WTC11 (cell line): Measurements from ENCODE around the gene TDRD3. TPM values are rescaled to one million over a fixed set of nuclear protein-coding genes. Genes with fewer than 3 reads are reported as not detected.

Experiments
- ATAC-seq: fragments of 200-7000 bp; cut with Tn5 transposase; 2 replicates; pipeline ENCODE4 v1.10.0; 2021; ENCODE audit warnings: mild to moderate bottlenecking, moderate library complexity
- Bru-seq: library from RNA; stranded (reverse); fragments of 400-500 nt; gene quantifications from one replicate; lab custom pipeline; 2021; lab: Mats Ljungman, UMichigan
- CTCF ChIA-PET: fragments of 300-600 bp; sonication (Branson Sonifier 250); formaldehyde crosslinking; loops from one replicate; lab custom pipeline; 2021; ENCODE audit warnings: antibody characterized with exemption; lab: Charles Lee
- POLR2A ChIA-PET: fragments of 350-600 bp; sonication (Branson Sonifier 250); formaldehyde crosslinking; loops from one replicate; lab custom pipeline; 2021; ENCODE audit warnings: antibody characterized with exemption; lab: Charles Lee
- DNase-seq: peaks from one replicate; pipeline ENCODE4 v3.0.0; 2021; ENCODE audit warnings: low spot score
- H3K27ac Mint-ChIP-seq: 2 replicates; pipeline ENCODE4 v1.8.0; 2021; ENCODE audit warnings: mixed read lengths
- H3K27me3 Mint-ChIP-seq: 2 replicates; pipeline ENCODE4 v1.8.0; 2021; ENCODE audit warnings: low read depth, mild to moderate bottlenecking, moderate library complexity, mixed read lengths
- H3K36me3 Mint-ChIP-seq: 2 replicates; pipeline ENCODE4 v1.8.0; 2021; ENCODE audit warnings: mixed read lengths
- H3K4me1 Mint-ChIP-seq: 2 replicates; pipeline ENCODE4 v1.8.0; 2022; ENCODE audit warnings: mixed read lengths
- H3K4me3 Mint-ChIP-seq: 2 replicates; pipeline ENCODE4 v1.8.0; 2021; ENCODE audit warnings: mild to moderate bottlenecking, moderate library complexity, mixed read lengths
- H3K9me3 Mint-ChIP-seq: 2 replicates; pipeline ENCODE4 v1.8.0; 2021; ENCODE audit warnings: mixed read lengths
- E2F1 ChIP-seq: sonication (generic); formaldehyde crosslinking; IDR thresholded peaks from 2 replicates; pipeline ENCODE4 v1.8.0; 2022; ENCODE audit warnings: mild to moderate bottlenecking, missing genetic modification reagents
- ELF4 ChIP-seq: sonication (generic); formaldehyde crosslinking; IDR thresholded peaks from 2 replicates; pipeline ENCODE4 v1.8.1; 2022; ENCODE audit warnings: low read depth, mild to moderate bottlenecking, moderate library complexity, missing genetic modification reagents
- ERG ChIP-seq: fragments of 250-450 bp; sonication (Bioruptor Pico); IDR thresholded peaks from 2 replicates; pipeline ENCODE4 v1.8.0; 2021; ENCODE audit warnings: mild to moderate bottlenecking
- FOXP1 ChIP-seq: sonication (generic); formaldehyde crosslinking; IDR thresholded peaks from 2 replicates; pipeline ENCODE4 v1.8.0; 2022; ENCODE audit warnings: missing genetic modification reagents, mild to moderate bottlenecking, moderate library complexity, borderline replicate concordance
- HMGXB4 ChIP-seq: sonication (generic); formaldehyde crosslinking; IDR thresholded peaks from 2 replicates; pipeline ENCODE4 v1.8.1; 2023; ENCODE audit warnings: mild to moderate bottlenecking, moderate library complexity, missing genetic modification reagents
- JUN ChIP-seq: sonication (generic); formaldehyde crosslinking; IDR thresholded peaks from 2 replicates; pipeline ENCODE4 v1.8.0; 2023; ENCODE audit warnings: mild to moderate bottlenecking, missing genetic modification reagents
- MXD4 ChIP-seq: fragments of 250-450 bp; sonication (Bioruptor Pico); IDR thresholded peaks from 2 replicates; pipeline ENCODE4 v1.8.0; 2021; ENCODE audit warnings: mild to moderate bottlenecking, moderate library complexity, borderline replicate concordance
- NFYB ChIP-seq: sonication (generic); formaldehyde crosslinking; conservative IDR thresholded peaks from 2 replicates; pipeline ENCODE4 v1.8.0; 2022; ENCODE audit warnings: low read depth, missing genetic modification reagents
- NR1H2 ChIP-seq: sonication (generic); formaldehyde crosslinking; IDR thresholded peaks from 2 replicates; pipeline ENCODE4 v1.9.0; 2021; ENCODE audit warnings: mild to moderate bottlenecking, moderate library complexity, missing genetic modification reagents
- PRRX2 ChIP-seq: fragments of 250-450 bp; sonication (Bioruptor Pico); IDR thresholded peaks from 2 replicates; pipeline ENCODE4 v1.8.0; 2021; ENCODE audit warnings: mild to moderate bottlenecking
- SMAD4 ChIP-seq: sonication (generic); formaldehyde crosslinking; IDR thresholded peaks from 2 replicates; pipeline ENCODE4 v1.8.0; 2022; ENCODE audit warnings: mild to moderate bottlenecking, missing genetic modification reagents
- SOX15 ChIP-seq: fragments of 250-450 bp; sonication (Bioruptor Pico); IDR thresholded peaks from 2 replicates; pipeline ENCODE4 v1.9.0; 2021; ENCODE audit warnings: mild to moderate bottlenecking
- TEAD4 ChIP-seq: sonication (generic); formaldehyde crosslinking; IDR thresholded peaks from 2 replicates; pipeline ENCODE4 v1.8.0; 2022; ENCODE audit warnings: mild to moderate bottlenecking, missing genetic modification reagents
- TP53 ChIP-seq: sonication (generic); formaldehyde crosslinking; IDR thresholded peaks from 2 replicates; pipeline ENCODE4 v1.8.1; 2023; ENCODE audit warnings: mild to moderate bottlenecking, missing genetic modification reagents
- ZNF281 ChIP-seq: sonication (generic); formaldehyde crosslinking; IDR thresholded peaks from 2 replicates; pipeline ENCODE4 v1.8.0; 2023; ENCODE audit warnings: mild to moderate bottlenecking, missing genetic modification reagents
- ZNF317 ChIP-seq: sonication (generic); formaldehyde crosslinking; IDR thresholded peaks from 2 replicates; pipeline ENCODE4 v1.8.1; 2023; ENCODE audit warnings: low read depth, mild to moderate bottlenecking, moderate library complexity, missing genetic modification reagents, borderline replicate concordance
- ZNF425 ChIP-seq: fragments of 250-450 bp; sonication (Bioruptor Pico); conservative IDR thresholded peaks from 2 replicates; pipeline ENCODE4 v1.9.0; 2021; ENCODE audit warnings: mild to moderate bottlenecking
- long read RNA-seq, 3 experiments: library from RNA in 1 of 3; library from capped mRNA in 1 of 3; library from polyadenylated mRNA in 1 of 3; unstranded in 2 of 3; stranded (forward) in 1 of 3; transcript quantifications; one replicate each; pipeline ENCODE4 v2.0.0, GENCODE V29; 2021
- total RNA-seq: library from RNA; stranded (reverse); gene quantifications from 3 replicates; pipeline ENCODE4 v1.2.3, GENCODE V29; 2021
- TF ChIP-seq, protein P1 (sequence below): sonication (generic); formaldehyde crosslinking; IDR thresholded peaks from 2 replicates; pipeline ENCODE4 v1.8.0; 2022; ENCODE audit warnings: mild to moderate bottlenecking, missing genetic modification reagents
- TF ChIP-seq, protein P2 (sequence below): fragments of 250-450 bp; sonication (Bioruptor Pico); IDR thresholded peaks from 2 replicates; pipeline ENCODE4 v1.9.0; 2021; ENCODE audit warnings: mild to moderate bottlenecking
- TF ChIP-seq, protein P3 (sequence below): sonication (generic); formaldehyde crosslinking; IDR thresholded peaks from 2 replicates; pipeline ENCODE4 v1.8.1; 2023; ENCODE audit warnings: mild to moderate bottlenecking, missing genetic modification reagents, moderate library complexity

The TDRD3 gene
- total RNA-seq (16.1 to 19.5 TPM (median 16.9 TPM) in 3 replicates), Bru-seq, nascent RNA (percentile 69 among the genes with signal in this experiment)
- long read RNA-seq, experiment 1, transcript TDRD3-208 (14 exons, 2,579 nt), result major isoform, 9 of 30 reads
- long read RNA-seq, experiment 1, partial matches to known transcripts, result 6 of 30 reads
- long read RNA-seq, experiment 1, other reads (novel, unspliced or antisense), result 14 of 30 reads
- long read RNA-seq, experiment 2, partial matches to known transcripts, result 6 of 16 reads
- long read RNA-seq, experiment 2, other reads (novel, unspliced or antisense), result 7 of 16 reads
- long read RNA-seq, experiment 3, partial matches to known transcripts, result 9 of 13 reads
- long read RNA-seq, experiment 3, other reads (novel, unspliced or antisense), result 4 of 13 reads

DNA sequence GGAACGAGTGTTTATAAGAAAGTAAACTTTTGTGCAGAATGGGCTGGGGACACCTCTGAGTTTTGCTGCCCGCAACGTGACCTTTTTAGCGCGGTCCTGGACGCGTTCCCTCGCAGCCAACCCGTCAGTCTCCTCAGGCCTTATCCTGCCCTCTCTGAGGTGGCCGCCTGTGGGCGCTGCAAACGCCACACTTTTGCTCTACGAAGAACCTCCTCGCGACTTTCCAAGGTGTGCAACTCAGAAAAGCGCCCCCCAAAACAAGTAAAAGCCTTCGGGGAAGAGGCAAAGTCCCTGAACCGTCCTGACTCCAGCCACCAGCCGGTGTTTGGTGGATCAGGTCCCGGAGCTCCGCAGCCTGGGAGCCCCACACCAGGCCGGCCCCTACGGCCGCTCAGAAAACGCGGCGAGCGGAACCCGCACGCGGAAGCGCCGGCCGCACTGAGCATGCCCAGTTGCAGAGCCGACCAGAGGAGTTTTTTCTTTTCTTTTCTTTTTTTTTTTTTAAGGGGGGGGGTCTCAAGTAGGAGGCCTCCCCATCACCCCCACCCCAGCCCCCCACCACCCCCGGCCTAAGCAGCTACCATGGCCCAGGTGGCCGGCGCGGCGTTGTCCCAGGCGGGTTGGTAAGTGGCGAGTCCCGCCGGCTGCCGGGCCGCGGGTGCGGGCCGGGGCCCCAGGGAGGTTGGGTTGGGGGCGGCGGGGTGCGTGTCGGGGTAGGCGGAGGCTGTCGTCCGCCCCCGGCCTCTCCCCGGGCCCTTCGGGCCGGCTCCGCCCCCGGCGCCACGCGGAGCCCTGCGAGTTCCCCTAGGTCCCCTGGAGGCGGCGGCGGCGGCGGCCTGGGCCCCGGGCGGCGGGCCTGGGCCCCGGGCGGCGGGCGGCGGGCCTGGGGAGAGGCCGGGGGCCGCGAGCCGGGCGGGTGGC lies at the start of gene TDRD3:
Gene TDRD3, plus strand, starts transcription at position 438 of the 921 bp plus-strand sequence. Its CDS starts 145 bp downstream, at position 583.
- DNase-seq (peak; percentile 83), ATAC-seq (peak; percentile 71)
- Mint-ChIP-seq H3K27me3 (no peaks in the 10 kb centered on the region), H3K9me3 (no peaks in the 10 kb centered on the region), H3K4me1 (peaks cover 49% of the 10 kb centered on the region), H3K36me3 (no peaks in the 10 kb centered on the region), H3K4me3 (peak within 1 kb of the TSS; percentile 94), H3K27ac (peak within 1 kb of the TSS; percentile 97)
- ChIA-PET POLR2A (no interaction called here), CTCF (interaction anchor here (0.7 to 2.1 kb wide), 5 partner anchors 14 to 756 kb away, joined by 3 to 12 read pairs (median 3); no protein-coding TSS in a partner anchor)
- TF ChIP-seq E2F1 (CRISPR knock-in tag) (no peak), PRRX2 (CRISPR knock-in tag) (no peak), FOXP1 (CRISPR knock-in tag) (no peak), NR1H2 (CRISPR knock-in tag) (no peak), HMGXB4 (peak; percentile 65; the same call in 1 of the 2 replicates), ERG (no peak), ZNF281 (CRISPR knock-in tag) (no peak), SOX15 (CRISPR knock-in tag) (no peak), ZNF425 (CRISPR knock-in tag) (no peak), NFYB (CRISPR knock-in tag) (no peak), TEAD4 (CRISPR knock-in tag) (no peak), ZNF317 (CRISPR knock-in tag) (no peak), ELF4 (no peak), MXD4 (CRISPR knock-in tag) (no peak), TP53 (CRISPR knock-in tag) (0 out of 2 replicates have a peak, but pooled peaks have one; percentile 22), JUN (CRISPR knock-in tag) (no peak), SMAD4 (CRISPR knock-in tag) (no peak)
- TF ChIP-seq, protein P1, sequence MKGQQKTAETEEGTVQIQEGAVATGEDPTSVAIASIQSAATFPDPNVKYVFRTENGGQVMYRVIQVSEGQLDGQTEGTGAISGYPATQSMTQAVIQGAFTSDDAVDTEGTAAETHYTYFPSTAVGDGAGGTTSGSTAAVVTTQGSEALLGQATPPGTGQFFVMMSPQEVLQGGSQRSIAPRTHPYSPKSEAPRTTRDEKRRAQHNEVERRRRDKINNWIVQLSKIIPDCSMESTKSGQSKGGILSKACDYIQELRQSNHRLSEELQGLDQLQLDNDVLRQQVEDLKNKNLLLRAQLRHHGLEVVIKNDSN, result no peak
- TF ChIP-seq, protein P2, sequence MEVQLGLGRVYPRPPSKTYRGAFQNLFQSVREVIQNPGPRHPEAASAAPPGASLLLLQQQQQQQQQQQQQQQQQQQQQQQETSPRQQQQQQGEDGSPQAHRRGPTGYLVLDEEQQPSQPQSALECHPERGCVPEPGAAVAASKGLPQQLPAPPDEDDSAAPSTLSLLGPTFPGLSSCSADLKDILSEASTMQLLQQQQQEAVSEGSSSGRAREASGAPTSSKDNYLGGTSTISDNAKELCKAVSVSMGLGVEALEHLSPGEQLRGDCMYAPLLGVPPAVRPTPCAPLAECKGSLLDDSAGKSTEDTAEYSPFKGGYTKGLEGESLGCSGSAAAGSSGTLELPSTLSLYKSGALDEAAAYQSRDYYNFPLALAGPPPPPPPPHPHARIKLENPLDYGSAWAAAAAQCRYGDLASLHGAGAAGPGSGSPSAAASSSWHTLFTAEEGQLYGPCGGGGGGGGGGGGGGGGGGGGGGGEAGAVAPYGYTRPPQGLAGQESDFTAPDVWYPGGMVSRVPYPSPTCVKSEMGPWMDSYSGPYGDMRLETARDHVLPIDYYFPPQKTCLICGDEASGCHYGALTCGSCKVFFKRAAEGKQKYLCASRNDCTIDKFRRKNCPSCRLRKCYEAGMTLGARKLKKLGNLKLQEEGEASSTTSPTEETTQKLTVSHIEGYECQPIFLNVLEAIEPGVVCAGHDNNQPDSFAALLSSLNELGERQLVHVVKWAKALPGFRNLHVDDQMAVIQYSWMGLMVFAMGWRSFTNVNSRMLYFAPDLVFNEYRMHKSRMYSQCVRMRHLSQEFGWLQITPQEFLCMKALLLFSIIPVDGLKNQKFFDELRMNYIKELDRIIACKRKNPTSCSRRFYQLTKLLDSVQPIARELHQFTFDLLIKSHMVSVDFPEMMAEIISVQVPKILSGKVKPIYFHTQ, result no peak
- TF ChIP-seq, protein P3, sequence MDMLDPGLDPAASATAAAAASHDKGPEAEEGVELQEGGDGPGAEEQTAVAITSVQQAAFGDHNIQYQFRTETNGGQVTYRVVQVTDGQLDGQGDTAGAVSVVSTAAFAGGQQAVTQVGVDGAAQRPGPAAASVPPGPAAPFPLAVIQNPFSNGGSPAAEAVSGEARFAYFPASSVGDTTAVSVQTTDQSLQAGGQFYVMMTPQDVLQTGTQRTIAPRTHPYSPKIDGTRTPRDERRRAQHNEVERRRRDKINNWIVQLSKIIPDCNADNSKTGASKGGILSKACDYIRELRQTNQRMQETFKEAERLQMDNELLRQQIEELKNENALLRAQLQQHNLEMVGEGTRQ, result no peak
